GM23338 (cell line): Measurements from ENCODE around the gene B4GALT1. TPM values are rescaled to one million over a fixed set of nuclear protein-coding genes. Genes with fewer than 3 reads are reported as not detected.

ENCODE experiments used
- ATAC-seq: fragments of 200-7000 bp; cut with Tn5 transposase; 3 replicates; pipeline ENCODE4 v1.9.1; 2020
- DNase-seq: peaks from one replicate; pipeline ENCODE4 v3.0.0-alpha.2; 2015; ENCODE audit warnings: low spot score
- H2AFZ ChIP-seq: fragments of 200-600 bp; sonication (generic); 2 replicates; pipeline ENCODE4 v1.8.0; 2016; ENCODE audit warnings: antibody characterized with exemption, mild to moderate bottlenecking, moderate library complexity
- H3F3A ChIP-seq: fragments of 200-600 bp; sonication (generic); replicated peaks from 2 replicates; pipeline ENCODE4 v1.8.0; 2017; ENCODE audit warnings: antibody characterized with exemption, mixed run types, low read depth
- H3K27ac ChIP-seq: fragments of 200-600 bp; sonication (generic); 2 replicates; pipeline ENCODE4 v1.6.1; 2016; ENCODE audit warnings: low read depth
- H3K27me3 ChIP-seq: fragments of 200-600 bp; sonication (generic); 2 replicates; pipeline ENCODE4 v1.8.0; 2016; ENCODE audit warnings: mild to moderate bottlenecking, mixed run types, moderate library complexity; ENCODE audit not compliant: insufficient read depth
- H3K36me3 ChIP-seq: fragments of 200-600 bp; sonication (generic); 2 replicates; pipeline ENCODE4 v1.8.0; 2016; ENCODE audit warnings: mild to moderate bottlenecking; ENCODE audit not compliant: insufficient read depth
- H3K4me1 ChIP-seq: fragments of 200-600 bp; sonication (generic); 2 replicates; pipeline ENCODE4 v1.8.0; 2016; ENCODE audit warnings: mild to moderate bottlenecking, moderate library complexity; ENCODE audit not compliant: insufficient read depth
- H3K4me2 ChIP-seq: fragments of 200-600 bp; sonication (generic); 2 replicates; pipeline ENCODE4 v1.7.1; 2017; ENCODE audit warnings: mixed run types
- H3K4me3 ChIP-seq: fragments of 200-600 bp; sonication (generic); 2 replicates; pipeline ENCODE4 v1.6.1; 2016; ENCODE audit warnings: mixed run types
- H3K79me2 ChIP-seq: fragments of 200-600 bp; sonication (generic); replicated peaks from 2 replicates; pipeline ENCODE4 v1.8.0; 2017; ENCODE audit warnings: mild to moderate bottlenecking; ENCODE audit not compliant: insufficient read depth
- H3K9me2 ChIP-seq: fragments of 200-600 bp; sonication (generic); 2 replicates; pipeline ENCODE4 v1.8.0; 2017; ENCODE audit not compliant: insufficient read depth
- H4K20me1 ChIP-seq: fragments of 200-600 bp; sonication (generic); replicated peaks from 2 replicates; pipeline ENCODE4 v1.8.0; 2017; ENCODE audit warnings: mild to moderate bottlenecking; ENCODE audit not compliant: insufficient read depth
- H3K27ac Mint-ChIP-seq: 2 replicates; pipeline ENCODE4 v1.8.0; 2020; ENCODE audit warnings: inconsistent platforms, mild to moderate bottlenecking, moderate library complexity, mixed read lengths
- H3K27me3 Mint-ChIP-seq: 3 replicates; pipeline ENCODE4 v1.8.0; 2022; ENCODE audit warnings: low read depth, mild to moderate bottlenecking, moderate library complexity, mixed read lengths, inconsistent platforms; ENCODE audit not compliant: insufficient read depth, poor library complexity
- H3K36me3 Mint-ChIP-seq: 3 replicates; pipeline ENCODE4 v1.8.0; 2021; ENCODE audit warnings: low read depth, mild to moderate bottlenecking, inconsistent platforms, moderate library complexity, mixed read lengths
- H3K4me1 Mint-ChIP-seq: 3 replicates; pipeline ENCODE4 v1.8.0; 2020; ENCODE audit warnings: mild to moderate bottlenecking, inconsistent platforms, mixed read lengths
- H3K4me3 Mint-ChIP-seq: 3 replicates; pipeline ENCODE4 v1.8.0; 2021; ENCODE audit warnings: moderate library complexity, mild to moderate bottlenecking, inconsistent platforms, mixed read lengths
- H3K9me3 Mint-ChIP-seq: 3 replicates; pipeline ENCODE4 v1.8.0; 2020; ENCODE audit warnings: moderate library complexity, mild to moderate bottlenecking, inconsistent platforms, mixed read lengths
- CREB1 ChIP-seq: fragments of 250-450 bp; sonication (Bioruptor Pico); IDR thresholded peaks from 2 replicates; pipeline ENCODE4 v1.5.0; 2020; ENCODE audit warnings: low read depth, mild to moderate bottlenecking, moderate library complexity
- CTCF ChIP-seq, 2 experiments: fragments of 200-600 bp in 1 of 2; sonication (generic) in 1 of 2; conservative IDR thresholded peaks; 2 replicates each; pipeline versions ENCODE4 v1.5.1 to v1.6.1; 2016 to 2017; ENCODE audit warnings: antibody characterized with exemption in 2 of 2, low read depth in 2 of 2, mild to moderate bottlenecking in 2 of 2, moderate library complexity in 1 of 2
- POLR2AphosphoS5 ChIP-seq: IDR thresholded peaks from 2 replicates; pipeline ENCODE4 v1.6.1; 2016; ENCODE audit warnings: antibody characterized with exemption, low read depth
- STAT1 ChIP-seq: IDR thresholded peaks from one replicate; pipeline ENCODE4 v1.6.1; 2016; ENCODE audit warnings: antibody characterized with exemption; ENCODE audit not compliant: unreplicated experiment
- ZNF331 ChIP-seq: fragments of 250-450 bp; sonication (Bioruptor Pico); IDR thresholded peaks from 2 replicates; pipeline ENCODE4 v1.5.0; 2020; ENCODE audit warnings: low read depth, mild to moderate bottlenecking, moderate library complexity
- ZNF462 ChIP-seq: fragments of 250-450 bp; sonication (Bioruptor Pico); IDR thresholded peaks from 2 replicates; pipeline ENCODE4 v1.5.0; 2020; ENCODE audit warnings: mild to moderate bottlenecking, moderate library complexity
- polyA plus RNA-seq: library from polyadenylated mRNA; unstranded; fragments of >200 nt; fragmentation: Nextera tagmentation; extraction: Ambion mirVana; gene quantifications from 2 replicates; pipeline ENCODE4 v1.2.1, GENCODE V29; 2016
- total RNA-seq: library from RNA; depleted of rRNA; stranded (reverse); fragments of >200 nt; shearing (Covaris generic); gene quantifications from 2 replicates; pipeline ENCODE4 v1.2.3, GENCODE V29; 2014

Gene B4GALT1
- total and polyA plus RNA-seq, 2 experiments from 2014 or later: 6.3 to 15.8 TPM

GRCh38 chr9:33106827-33107621 is 60.1 kb downstream of the B4GALT1 start:
- Histone ChIP-seq H3F3A (no peaks in the 10 kb centered on the region; the same call in 1 of the 2 replicates), H3K4me3 (no peak overlapping the region), H3K27me3 (no peaks in the 10 kb centered on the region), H3K4me1 (peaks cover 10% of the 10 kb centered on the region; the same call in 1 of the 2 replicates), H3K4me2 (no peak overlapping the region), H3K36me3 (no peaks in the 10 kb centered on the region), H3K9me2 (no peaks in the 10 kb centered on the region), H4K20me1 (no peaks in the 10 kb centered on the region; the same call in 1 of the 2 replicates), H3K27ac (no peak overlapping the region), H3K79me2 (no peaks in the 10 kb centered on the region), H2AFZ (no peak overlapping the region)
- Mint-ChIP-seq H3K4me3 (no peak overlapping the region), H3K4me1 (peaks cover 33% of the 10 kb centered on the region), H3K27me3 (peaks cover 5% of the 10 kb centered on the region), H3K27ac (no peak overlapping the region), H3K36me3 (no peaks in the 10 kb centered on the region), H3K9me3 (no peaks in the 10 kb centered on the region)
- ATAC-seq (peak; percentile 52), DNase-seq (peak; percentile 46)
- no peak for TF ChIP-seq POLR2AphosphoS5
- TF ChIP-seq ZNF331 (CRISPR knock-in tag): no peak
- 0 out of 4 replicates have a peak, but pooled peaks of 1 of the 2 experiments have one; percentile 5 for TF ChIP-seq CTCF (conservative IDR thresholded peaks at IDR 0.05; ENCODE audit: low read depth in 2 of 2)
- no peak for TF ChIP-seq CREB1 (CRISPR knock-in tag)
- no peak for TF ChIP-seq STAT1
- no peak for TF ChIP-seq ZNF462 (CRISPR knock-in tag)
